Osteoblast (primary cell): ENCODE measurements around the gene MTHFSD. TPM values are rescaled to one million over a fixed set of nuclear protein-coding genes. Genes with fewer than 3 reads are reported as not detected.
A peak's percentile ranks its signal among the peaks of the same experiment; 100 is the strongest.

Experiments used
- DNase-seq: peaks from one replicate; pipeline ENCODE4 v3.0.0; 2011; ENCODE audit warnings: low spot score, mixed read lengths; ENCODE audit not compliant: insufficient read length; ENCODE audit errors: missing footprints
- H2AFZ ChIP-seq: 2 replicates; pipeline ENCODE4 v1.6.0; 2011; ENCODE audit warnings: mild to moderate bottlenecking, low read length
- H3K27ac ChIP-seq: 2 replicates; pipeline ENCODE4 v1.5.1; 2011; ENCODE audit warnings: mild to moderate bottlenecking, low read depth, low read length, moderate library complexity
- H3K27me3 ChIP-seq: 2 replicates; pipeline ENCODE4 v1.6.0; 2012; ENCODE audit warnings: mild to moderate bottlenecking, control low read depth, inconsistent platforms, low read length, moderate library complexity; ENCODE audit not compliant: insufficient read depth
- H3K36me3 ChIP-seq: 2 replicates; pipeline ENCODE4 v1.5.1; 2011; ENCODE audit warnings: mild to moderate bottlenecking, low read length, control low read depth, moderate library complexity; ENCODE audit not compliant: insufficient read depth
- H3K4me1 ChIP-seq: 2 replicates; pipeline ENCODE4 v1.5.1; 2011; ENCODE audit warnings: mild to moderate bottlenecking, low read length, control low read depth, moderate library complexity; ENCODE audit not compliant: insufficient read depth
- H3K4me2 ChIP-seq: 2 replicates; pipeline ENCODE4 v1.6.0; 2011; ENCODE audit warnings: mild to moderate bottlenecking, low read length; ENCODE audit not compliant: insufficient read depth
- H3K4me3 ChIP-seq: fragments of 200-600 bp; sonication (generic); 3 replicates; pipeline ENCODE4 v1.5.1; 2012; ENCODE audit warnings: mild to moderate bottlenecking, low read length, inconsistent platforms; ENCODE audit not compliant: insufficient read depth
- H3K79me2 ChIP-seq: 2 replicates; pipeline ENCODE4 v1.6.0; 2012; ENCODE audit warnings: mild to moderate bottlenecking, low read length, control low read depth, inconsistent platforms; ENCODE audit not compliant: insufficient read depth
- H3K9me3 ChIP-seq: 2 replicates; pipeline ENCODE4 v1.5.1; 2011; ENCODE audit warnings: low read depth, low read length, control low read depth
- H4K20me1 ChIP-seq: 2 replicates; pipeline ENCODE4 v1.6.0; 2012; ENCODE audit warnings: mild to moderate bottlenecking, low read length, control low read depth; ENCODE audit not compliant: insufficient read depth
- total RNA-seq: library from RNA; depleted of rRNA; stranded (reverse); fragments of >200 nt; gene quantifications from 2 replicates; pipeline ENCODE4 v1.2.3, GENCODE V29; 2012
- TF ChIP-seq, protein P1 (sequence below): IDR thresholded peaks from 2 replicates; pipeline ENCODE4 v1.5.1; 2011; ENCODE audit warnings: mild to moderate bottlenecking, low read depth, low read length, moderate library complexity; ENCODE audit errors: extremely low read depth

The MTHFSD gene
- total RNA-seq, 1 donor, result 18.5 TPM

- H3K79me2 ChIP-seq, result peaks cover 98% of the 10 kb centered on the region
- H3K9me3 ChIP-seq, result no peaks in the 10 kb centered on the region
- no peaks in the 10 kb centered on the region for H3K27me3 ChIP-seq
- H3K4me3 ChIP-seq, result peak overlapping the region; percentile 52
- H4K20me1 ChIP-seq, result no peaks in the 10 kb centered on the region
- H3K27ac ChIP-seq, result peak overlapping the region; percentile 96
- peak overlapping the region; percentile 40 for H3K4me2 ChIP-seq
- TF ChIP-seq, protein P1, sequence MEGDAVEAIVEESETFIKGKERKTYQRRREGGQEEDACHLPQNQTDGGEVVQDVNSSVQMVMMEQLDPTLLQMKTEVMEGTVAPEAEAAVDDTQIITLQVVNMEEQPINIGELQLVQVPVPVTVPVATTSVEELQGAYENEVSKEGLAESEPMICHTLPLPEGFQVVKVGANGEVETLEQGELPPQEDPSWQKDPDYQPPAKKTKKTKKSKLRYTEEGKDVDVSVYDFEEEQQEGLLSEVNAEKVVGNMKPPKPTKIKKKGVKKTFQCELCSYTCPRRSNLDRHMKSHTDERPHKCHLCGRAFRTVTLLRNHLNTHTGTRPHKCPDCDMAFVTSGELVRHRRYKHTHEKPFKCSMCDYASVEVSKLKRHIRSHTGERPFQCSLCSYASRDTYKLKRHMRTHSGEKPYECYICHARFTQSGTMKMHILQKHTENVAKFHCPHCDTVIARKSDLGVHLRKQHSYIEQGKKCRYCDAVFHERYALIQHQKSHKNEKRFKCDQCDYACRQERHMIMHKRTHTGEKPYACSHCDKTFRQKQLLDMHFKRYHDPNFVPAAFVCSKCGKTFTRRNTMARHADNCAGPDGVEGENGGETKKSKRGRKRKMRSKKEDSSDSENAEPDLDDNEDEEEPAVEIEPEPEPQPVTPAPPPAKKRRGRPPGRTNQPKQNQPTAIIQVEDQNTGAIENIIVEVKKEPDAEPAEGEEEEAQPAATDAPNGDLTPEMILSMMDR, result no peak
- H3K36me3 ChIP-seq, result peaks cover 56% of the 10 kb centered on the region
- no peak overlapping the region for H2AFZ ChIP-seq
- peak; percentile 60 for DNase-seq
- peaks cover 26% of the 10 kb centered on the region for H3K4me1 ChIP-seq
These were observed 21.7 kb upstream of the MTHFSD start for GRCh38 chr16:86576591-86577313.

- Histone ChIP-seq H3K27me3 (no peaks in the 10 kb centered on the region), H3K79me2 (peaks cover 98% of the 10 kb centered on the region), H3K4me1 (peaks cover 26% of the 10 kb centered on the region), H3K9me3 (no peaks in the 10 kb centered on the region), H2AFZ (no peak overlapping the region), H3K4me2 (peak overlapping the region; percentile 40), H3K4me3 (peak overlapping the region; percentile 52), H3K36me3 (peaks cover 64% of the 10 kb centered on the region), H3K27ac (peak overlapping the region; percentile 96), H4K20me1 (no peaks in the 10 kb centered on the region)
- TF ChIP-seq, protein P1, result peak; percentile 38
- DNase-seq, result peak; percentile 95
These were observed 20.9 kb upstream of the MTHFSD start for GRCh38 chr16:86575754-86576557.

DNA sequence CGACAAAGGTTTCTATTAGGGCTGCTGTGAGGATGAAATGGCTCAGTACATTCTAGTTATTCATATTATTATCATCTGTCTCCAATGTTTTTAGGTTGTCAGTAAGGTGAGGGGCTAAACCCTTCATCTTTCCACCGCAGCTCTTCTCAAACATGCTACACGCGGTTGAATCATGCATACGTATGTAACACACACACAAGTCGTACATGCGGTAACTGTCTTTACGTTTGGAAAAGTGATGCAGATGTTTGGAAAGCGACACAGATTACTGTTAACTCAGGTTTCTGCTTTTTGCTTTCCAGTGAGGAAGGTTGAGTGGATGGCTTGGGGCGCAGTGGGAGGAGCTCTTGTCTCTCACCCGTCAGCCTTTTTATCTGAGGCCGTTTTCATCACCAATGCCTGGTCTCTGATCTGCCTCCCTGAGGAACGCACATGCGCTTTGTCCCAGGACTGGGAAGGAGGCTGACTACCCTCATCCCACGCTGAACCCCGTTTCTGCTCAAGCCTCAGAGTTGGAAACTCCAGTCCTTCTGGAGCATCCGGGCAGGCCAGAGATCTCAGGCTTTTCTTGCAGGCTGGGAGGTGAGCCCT is 20.2 kb upstream of the MTHFSD start:
- Histone ChIP-seq H3K4me2 (peak overlapping the region; percentile 24), H3K79me2 (peaks cover 98% of the 10 kb centered on the region), H3K4me1 (peaks cover 29% of the 10 kb centered on the region), H3K9me3 (no peaks in the 10 kb centered on the region), H3K36me3 (peaks cover 70% of the 10 kb centered on the region), H3K4me3 (peak overlapping the region; percentile 36), H3K27ac (peak overlapping the region; percentile 96), H2AFZ (no peak overlapping the region), H3K27me3 (no peaks in the 10 kb centered on the region), H4K20me1 (no peaks in the 10 kb centered on the region)
- TF ChIP-seq, protein P1, result no peak
- no peak for DNase-seq
